ENCODE measurements around the gene SPOCK3. TPM values are rescaled to one million over a fixed set of nuclear protein-coding genes. Genes with fewer than 3 reads are reported as not detected.

The SPOCK3 gene
- polyA plus RNA-seq, 3 donors: 0.31 to 1.9 (median 1.2) TPM

DNA sequence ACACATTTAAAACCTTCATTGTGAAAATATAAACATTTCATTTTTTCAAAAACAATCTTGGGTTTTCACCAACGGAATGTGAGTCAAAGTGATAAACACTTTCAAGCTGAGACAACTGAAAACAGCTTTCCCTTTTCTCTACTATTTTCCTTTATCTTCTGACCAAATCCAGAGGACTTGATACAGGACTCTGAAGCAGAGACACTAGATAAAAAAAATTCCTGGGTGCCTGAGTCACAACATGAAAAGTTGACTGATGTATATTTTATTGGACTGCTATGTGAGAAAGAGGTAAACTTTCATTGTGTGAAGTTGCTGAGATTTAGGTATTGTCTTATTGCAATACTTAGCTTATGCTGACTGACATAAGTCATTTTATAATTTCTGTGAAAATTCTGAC is 411.2 kb downstream of the SPOCK3 start:
- Histone ChIP-seq H3K4me2 (replicated peaks; ENCODE audit: extremely low read depth, low read length, poor library complexity, severe bottlenecking) (no peak overlapping the region), H3K9me3 (replicated peaks in 1 of 2; ENCODE audit: control insufficient read depth in 1 of 2, insufficient read depth in 1 of 2, low read length in 2 of 2) (peaks cover 6 to 9% of the 10 kb centered on the region in 2 donors), H2AFZ (ENCODE audit: insufficient read depth, low read depth, low read length, poor library complexity, severe bottlenecking) (no peak overlapping the region), H3K79me2 (ENCODE audit: insufficient read depth, low read length) (no peaks in the 10 kb centered on the region), H3K27ac (ENCODE audit: low read depth in 1 of 2, low read length in 2 of 2) (no peak overlapping the region), H3K36me3 (replicated peaks in 1 of 2; ENCODE audit: control insufficient read depth in 1 of 2, insufficient read depth in 2 of 2, low read length in 2 of 2) (no peaks in the 10 kb centered on the region), H3K4me3 (replicated peaks in 1 of 3; ENCODE audit: low read depth in 2 of 3, low read length in 3 of 3) (no peak overlapping the region), H3K9ac (ENCODE audit: insufficient read depth, low read length, poor library complexity, severe bottlenecking) (no peak overlapping the region), H3K27me3 (ENCODE audit: control insufficient read depth in 2 of 2, insufficient read depth in 2 of 2, low read length in 2 of 2) (no peaks in the 10 kb centered on the region), H4K20me1 (ENCODE audit: insufficient read depth, low read length) (no peaks in the 10 kb centered on the region), H3K4me1 (ENCODE audit: control insufficient read depth in 1 of 2, insufficient read depth in 2 of 2, low read length in 2 of 2) (no peaks in the 10 kb centered on the region)
- intact Hi-C loops (cut with micrococcal nuclease): no loop called here
- H3K36me3 Mint-ChIP-seq: no peaks in the 10 kb centered on the region
- TF ChIP-seq, protein P1, sequence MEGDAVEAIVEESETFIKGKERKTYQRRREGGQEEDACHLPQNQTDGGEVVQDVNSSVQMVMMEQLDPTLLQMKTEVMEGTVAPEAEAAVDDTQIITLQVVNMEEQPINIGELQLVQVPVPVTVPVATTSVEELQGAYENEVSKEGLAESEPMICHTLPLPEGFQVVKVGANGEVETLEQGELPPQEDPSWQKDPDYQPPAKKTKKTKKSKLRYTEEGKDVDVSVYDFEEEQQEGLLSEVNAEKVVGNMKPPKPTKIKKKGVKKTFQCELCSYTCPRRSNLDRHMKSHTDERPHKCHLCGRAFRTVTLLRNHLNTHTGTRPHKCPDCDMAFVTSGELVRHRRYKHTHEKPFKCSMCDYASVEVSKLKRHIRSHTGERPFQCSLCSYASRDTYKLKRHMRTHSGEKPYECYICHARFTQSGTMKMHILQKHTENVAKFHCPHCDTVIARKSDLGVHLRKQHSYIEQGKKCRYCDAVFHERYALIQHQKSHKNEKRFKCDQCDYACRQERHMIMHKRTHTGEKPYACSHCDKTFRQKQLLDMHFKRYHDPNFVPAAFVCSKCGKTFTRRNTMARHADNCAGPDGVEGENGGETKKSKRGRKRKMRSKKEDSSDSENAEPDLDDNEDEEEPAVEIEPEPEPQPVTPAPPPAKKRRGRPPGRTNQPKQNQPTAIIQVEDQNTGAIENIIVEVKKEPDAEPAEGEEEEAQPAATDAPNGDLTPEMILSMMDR (IDR thresholded peaks at IDR 0.05): no peak
- no peak overlapping the region for H3K4me3 Mint-ChIP-seq
- no peak overlapping the region for H3K27ac Mint-ChIP-seq
- no CpG with 5 or more reads among the region's 1 CpG for WGBS (ENCODE audit: insufficient coverage)
- H3K9me3 Mint-ChIP-seq: peaks cover 0 to 8% (median 1%) of the 10 kb centered on the region in 7 donors
- H3K27me3 Mint-ChIP-seq (ENCODE audit: low read depth in 3 of 3): no peaks in the 10 kb centered on the region
- no peak for DNase-seq
- no peaks in the 10 kb centered on the region for H3K4me1 Mint-ChIP-seq

DNA sequence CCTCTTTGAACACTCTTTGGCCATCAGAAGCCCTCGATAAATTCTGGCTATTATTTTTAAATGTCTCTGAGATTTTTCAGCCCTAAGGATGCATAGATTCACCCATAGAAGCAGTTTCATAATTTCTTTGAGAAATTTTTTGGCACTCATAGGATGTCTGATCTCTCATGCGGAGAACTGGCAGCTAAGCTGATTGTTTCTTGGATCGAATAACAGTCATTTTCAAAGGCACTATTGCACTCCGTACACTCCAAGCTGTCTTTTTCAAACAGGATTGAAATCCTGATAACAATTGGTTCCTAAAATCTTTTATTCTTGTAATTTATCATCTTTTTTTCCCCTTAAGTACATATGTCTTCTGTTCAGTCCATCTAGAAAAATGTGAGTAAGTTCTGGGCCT is 411.9 kb downstream of the SPOCK3 start:
- Mint-ChIP-seq H3K4me3 (no peak overlapping the region), H3K9me3 (peaks cover 0 to 8% (median 1%) of the 10 kb centered on the region in 7 donors), H3K27ac (no peak overlapping the region), H3K36me3 (no peaks in the 10 kb centered on the region), H3K27me3 (ENCODE audit: low read depth in 3 of 3) (no peaks in the 10 kb centered on the region), H3K4me1 (no peaks in the 10 kb centered on the region)
- Histone ChIP-seq H2AFZ (ENCODE audit: insufficient read depth, low read depth, low read length, poor library complexity, severe bottlenecking) (no peak overlapping the region), H3K27me3 (ENCODE audit: control insufficient read depth in 2 of 2, insufficient read depth in 2 of 2, low read length in 2 of 2) (no peaks in the 10 kb centered on the region), H3K9me3 (replicated peaks in 1 of 2; ENCODE audit: control insufficient read depth in 1 of 2, insufficient read depth in 1 of 2, low read length in 2 of 2) (peaks cover 6 to 9% of the 10 kb centered on the region in 2 donors), H3K4me2 (replicated peaks; ENCODE audit: extremely low read depth, low read length, poor library complexity, severe bottlenecking) (no peak overlapping the region), H3K4me3 (replicated peaks in 1 of 3; ENCODE audit: low read depth in 2 of 3, low read length in 3 of 3) (no peak overlapping the region), H3K36me3 (replicated peaks in 1 of 2; ENCODE audit: control insufficient read depth in 1 of 2, insufficient read depth in 2 of 2, low read length in 2 of 2) (no peaks in the 10 kb centered on the region), H3K4me1 (ENCODE audit: control insufficient read depth in 1 of 2, insufficient read depth in 2 of 2, low read length in 2 of 2) (no peaks in the 10 kb centered on the region), H4K20me1 (ENCODE audit: insufficient read depth, low read length) (no peaks in the 10 kb centered on the region), H3K27ac (ENCODE audit: low read depth in 1 of 2, low read length in 2 of 2) (no peak overlapping the region), H3K79me2 (ENCODE audit: insufficient read depth, low read length) (no peaks in the 10 kb centered on the region), H3K9ac (ENCODE audit: insufficient read depth, low read length, poor library complexity, severe bottlenecking) (no peak overlapping the region)
- TF ChIP-seq, protein P1 (IDR thresholded peaks at IDR 0.05): no peak
- intact Hi-C loops (cut with micrococcal nuclease): no loop called here
- WGBS (ENCODE audit: insufficient coverage): 89% methylated on average over 2 of the region's 4 CpGs
- DNase-seq: no peak

All from CD14-positive monocyte (primary cell).